GM21423 (cell line): ENCODE data around the gene CCN6.

Experiments
- ATAC-seq: cut with Tn5 transposase; IDR thresholded peaks from one replicate; pipeline ENCODE4 v1.9.1; 2021; ENCODE audit warnings: mild to moderate bottlenecking, moderate library complexity; ENCODE audit not compliant: unreplicated experiment

Gene CCN6

DNA sequence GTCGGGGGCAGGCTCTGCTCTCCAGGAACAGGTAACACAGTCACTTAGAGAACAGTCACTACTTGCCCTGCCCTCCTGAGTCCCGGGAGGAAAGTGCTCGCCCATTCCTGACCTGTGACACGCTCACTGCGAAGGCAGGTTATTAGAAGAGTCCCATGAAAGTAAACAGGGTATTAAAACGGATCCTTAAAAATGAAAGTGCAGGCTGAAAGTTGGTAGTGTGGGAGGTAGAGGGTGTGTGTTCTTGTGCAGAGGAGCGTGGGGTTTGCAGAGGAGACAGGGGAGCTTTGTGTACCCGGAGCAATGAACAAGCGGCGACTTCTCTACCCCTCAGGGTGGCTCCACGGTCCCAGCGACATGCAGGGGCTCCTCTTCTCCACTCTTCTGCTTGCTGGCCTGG, at the start of gene CCN6:
Gene CCN6 (plus strand): TSS at position 104 of the 400 bp plus-strand sequence. CDS start 254 bp downstream, at position 358.
- ATAC-seq, result no peak

DNA sequence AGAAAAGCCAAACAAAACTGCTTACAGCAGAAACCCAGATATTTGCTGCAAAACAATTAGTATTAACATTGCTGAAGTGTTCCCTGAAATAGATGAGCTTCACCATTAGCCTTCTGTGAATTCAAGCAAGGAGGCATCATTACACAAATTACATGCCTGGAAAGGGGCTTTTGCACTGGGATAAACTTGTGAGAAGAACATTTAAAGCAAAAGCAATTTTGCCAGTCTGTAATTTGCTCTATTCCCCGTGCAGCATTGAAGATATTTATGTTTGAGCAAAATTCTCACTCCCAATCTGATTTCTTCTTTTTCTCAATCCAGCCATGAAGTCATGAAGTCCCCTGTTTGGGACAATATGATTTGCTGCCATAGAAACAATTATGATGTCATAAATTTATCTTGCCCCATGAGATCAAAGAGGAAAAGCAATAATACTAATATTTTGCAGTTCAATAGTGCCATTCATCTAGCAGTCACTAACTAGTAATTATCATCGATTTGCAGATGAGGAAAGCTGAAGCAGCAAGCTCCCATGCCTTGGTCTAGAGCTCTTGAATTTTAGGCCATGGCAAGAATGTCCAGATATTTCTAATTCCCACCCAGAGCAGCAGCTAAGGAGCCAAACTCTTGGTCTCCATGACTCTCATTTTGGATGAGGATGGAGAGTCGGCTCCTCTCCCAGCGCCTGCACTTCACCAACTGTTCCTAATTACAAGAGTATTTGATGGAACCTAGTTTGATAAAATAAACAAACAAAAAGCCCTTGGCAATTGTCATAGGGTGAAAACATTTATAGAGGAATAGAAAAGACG, 49.5 kb upstream of the CCN6 start:
- ATAC-seq, result no peak

DNA sequence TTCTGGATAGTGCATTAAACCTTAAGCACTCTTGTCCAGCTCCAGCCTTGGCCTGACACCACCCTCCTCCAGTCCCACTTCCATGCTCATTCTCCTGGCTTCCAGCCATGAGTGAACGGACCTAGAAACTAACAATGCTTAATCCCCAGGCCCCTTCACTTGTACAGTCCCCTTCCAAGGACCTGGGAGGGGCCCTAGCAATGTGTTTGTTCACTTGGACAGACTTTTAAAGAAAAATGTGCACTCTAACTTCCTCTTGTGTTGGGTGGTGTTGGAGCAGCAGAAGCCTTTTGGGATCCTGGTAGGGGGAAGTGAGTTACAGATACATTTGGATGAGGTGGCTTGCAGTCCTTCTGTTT, 48.9 kb upstream of the CCN6 start:
- ATAC-seq, result no peak

DNA sequence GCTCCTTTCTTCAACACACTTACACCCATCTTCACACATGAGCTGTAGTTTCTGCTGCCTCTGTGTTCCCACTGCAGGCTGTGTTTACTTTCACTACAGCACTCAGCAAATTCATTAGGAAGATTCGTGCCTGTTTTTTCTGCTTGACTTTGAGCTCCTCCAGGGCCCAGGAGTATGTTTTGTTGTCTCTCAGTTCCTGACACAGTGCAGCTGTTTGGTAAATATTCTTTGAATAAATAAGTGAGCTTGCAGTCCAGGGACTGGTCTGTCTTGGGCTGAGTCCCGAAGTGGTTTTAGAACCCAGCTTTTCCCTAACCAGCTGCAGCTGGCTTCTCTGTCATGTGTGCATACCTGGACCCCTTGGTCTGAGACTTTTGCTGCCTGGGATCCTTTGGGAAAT, 46.6 kb upstream of the CCN6 start:
- no peak for ATAC-seq

DNA sequence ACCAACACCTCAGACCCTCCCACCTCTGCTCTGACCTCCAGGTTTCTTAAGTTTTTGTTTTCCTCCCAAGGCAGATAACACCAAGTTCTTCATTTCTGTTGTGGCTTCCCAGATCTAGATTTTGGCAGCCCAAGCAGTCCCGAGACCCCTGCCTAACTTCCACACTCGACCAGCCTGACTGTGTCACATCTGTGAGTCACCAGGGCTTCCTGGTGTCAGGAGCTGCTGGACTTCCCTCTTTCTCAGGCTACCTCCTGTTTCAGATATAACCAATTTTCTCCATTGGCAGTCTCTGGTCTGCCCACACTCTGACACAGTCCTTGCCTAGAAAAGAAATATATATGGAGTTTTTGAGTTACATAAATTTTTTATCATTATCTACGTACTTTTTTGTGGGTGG, 46.1 kb upstream of the CCN6 start:
- no peak for ATAC-seq

DNA sequence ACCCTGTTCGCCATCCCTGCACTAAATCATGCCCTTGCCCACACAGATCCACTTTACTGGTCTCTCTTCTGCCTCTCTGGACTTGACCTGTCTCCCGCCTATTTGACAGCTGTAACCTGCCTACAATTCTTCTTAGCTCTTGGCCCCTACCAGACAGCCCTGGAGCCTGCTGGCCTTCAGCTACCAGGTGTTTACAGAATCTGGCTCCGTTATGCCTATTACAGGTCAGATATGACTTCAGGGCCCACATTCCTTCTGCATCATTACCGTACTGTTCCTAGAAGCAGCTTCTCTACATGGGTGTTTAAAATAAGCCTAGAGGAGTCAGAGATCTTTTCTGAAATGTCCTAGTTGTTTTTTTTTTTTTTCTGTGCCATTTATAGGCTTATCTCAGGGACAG, 45.4 kb upstream of the CCN6 start:
- ATAC-seq, result no peak

DNA sequence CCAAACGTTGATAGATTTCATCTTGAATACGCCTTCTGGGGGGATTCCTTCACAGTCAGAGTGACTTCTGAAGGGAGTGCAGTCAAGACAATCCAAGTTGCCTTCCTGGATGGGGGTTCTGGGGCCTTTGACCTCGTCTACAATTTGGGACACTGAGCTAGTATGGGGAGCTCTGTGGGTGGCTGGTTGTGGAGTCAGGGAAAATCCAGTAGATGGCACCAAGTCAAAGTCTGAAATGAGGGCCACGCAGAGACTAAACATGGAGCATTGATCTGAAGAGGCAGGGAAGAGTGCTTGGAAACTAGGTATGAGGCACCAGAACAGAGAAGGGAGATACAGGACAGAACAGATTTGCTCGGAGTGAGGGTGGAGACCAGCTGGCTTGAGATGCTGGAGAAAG, 43.6 kb upstream of the CCN6 start:
- no peak for ATAC-seq

DNA sequence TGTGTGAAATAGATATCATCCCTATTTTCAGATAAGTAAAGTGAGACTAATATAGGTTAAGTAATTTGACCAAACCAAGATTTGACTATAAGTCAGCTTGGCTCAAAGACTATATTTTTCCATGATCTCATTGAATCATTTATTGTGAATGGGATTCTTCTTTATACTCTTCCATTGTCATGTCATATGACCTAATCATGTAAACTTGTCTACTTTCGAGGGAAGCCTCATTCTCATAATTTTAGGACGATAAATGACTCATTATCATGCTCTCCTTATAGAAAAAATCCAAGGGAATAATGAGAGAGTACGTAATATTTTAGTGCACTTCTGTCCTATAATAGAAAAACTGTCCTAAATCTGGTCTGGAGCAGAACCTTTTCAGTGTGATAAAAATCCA, 40.9 kb upstream of the CCN6 start:
- ATAC-seq, result no peak

DNA sequence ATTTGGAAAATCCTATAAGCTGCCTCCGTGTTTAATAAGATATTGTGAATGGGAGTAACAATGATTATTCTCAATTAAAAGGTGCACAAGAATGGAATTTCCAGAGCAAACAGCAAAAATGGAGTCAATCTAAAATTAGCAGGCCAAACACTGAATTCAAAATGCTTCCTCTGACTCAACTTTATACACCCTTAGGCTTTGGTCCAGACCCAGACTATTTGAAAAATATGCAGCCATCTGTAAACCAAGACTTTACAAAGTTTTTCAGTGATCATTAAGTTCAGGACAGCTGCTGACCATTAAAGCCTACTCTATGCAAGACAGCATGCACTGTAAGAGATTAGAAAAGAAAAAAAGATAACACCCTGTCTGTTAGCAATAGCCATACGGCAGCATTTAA, 39.4 kb upstream of the CCN6 start:
- no peak for ATAC-seq

DNA sequence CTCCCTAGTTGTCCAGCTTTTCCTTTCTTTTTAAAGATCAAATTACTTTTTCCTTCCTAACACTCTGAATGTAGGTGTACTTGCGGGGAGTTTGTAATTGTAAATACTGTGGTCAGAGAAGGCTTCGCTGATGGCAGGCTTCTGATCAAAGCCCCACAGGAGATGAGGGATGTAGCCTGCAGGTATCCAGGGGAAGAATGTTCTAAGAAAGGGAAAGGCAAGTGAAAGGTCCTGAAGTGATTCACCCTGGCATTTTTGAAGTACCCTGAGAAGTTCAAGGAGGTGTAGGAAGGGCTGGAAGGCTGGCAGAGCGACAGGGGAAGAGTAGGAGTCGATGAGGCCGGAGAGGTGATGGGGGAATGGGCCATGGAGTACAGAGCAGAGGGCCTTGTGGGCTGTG, 38.2 kb upstream of the CCN6 start:
- no peak for ATAC-seq

DNA sequence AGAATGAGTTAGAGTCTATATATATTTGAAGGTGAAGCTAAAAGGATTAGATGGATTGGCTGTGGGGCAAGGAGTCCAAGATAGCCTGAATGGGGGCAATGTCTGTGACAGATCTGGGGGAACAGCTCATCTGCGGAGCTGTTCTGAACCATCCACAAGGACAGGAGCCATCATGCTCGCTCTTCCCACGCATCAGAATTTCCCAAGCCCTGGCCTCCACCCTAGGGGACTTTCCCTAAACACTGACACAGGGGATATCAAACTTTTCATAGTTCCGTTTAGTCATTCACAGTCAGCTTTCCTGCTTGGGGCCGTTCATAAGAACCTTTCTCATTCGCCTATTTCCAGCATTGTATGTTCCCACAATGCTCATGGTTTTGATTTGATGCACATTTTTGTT, 37.6 kb upstream of the CCN6 start:
- no peak for ATAC-seq

DNA sequence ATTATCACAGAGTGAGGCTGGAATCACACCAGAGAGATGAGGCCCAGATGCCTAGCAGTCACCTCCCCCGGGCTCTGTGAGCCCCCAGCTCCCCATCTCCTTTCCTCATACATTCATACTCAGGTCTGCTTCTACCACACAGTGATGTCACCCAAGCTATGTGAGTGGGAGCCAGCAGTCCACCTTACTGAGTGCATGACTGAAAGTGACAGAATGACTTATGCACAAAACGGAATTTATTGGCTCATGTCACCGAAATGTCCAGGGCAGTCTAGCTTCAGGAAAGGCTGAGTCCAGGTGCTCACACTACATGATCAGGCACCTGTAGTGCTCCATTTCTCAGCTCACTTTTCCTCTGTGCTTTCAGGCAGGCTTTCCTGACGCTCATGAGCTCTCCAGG, 36.7 kb upstream of the CCN6 start:
- ATAC-seq, result no peak

DNA sequence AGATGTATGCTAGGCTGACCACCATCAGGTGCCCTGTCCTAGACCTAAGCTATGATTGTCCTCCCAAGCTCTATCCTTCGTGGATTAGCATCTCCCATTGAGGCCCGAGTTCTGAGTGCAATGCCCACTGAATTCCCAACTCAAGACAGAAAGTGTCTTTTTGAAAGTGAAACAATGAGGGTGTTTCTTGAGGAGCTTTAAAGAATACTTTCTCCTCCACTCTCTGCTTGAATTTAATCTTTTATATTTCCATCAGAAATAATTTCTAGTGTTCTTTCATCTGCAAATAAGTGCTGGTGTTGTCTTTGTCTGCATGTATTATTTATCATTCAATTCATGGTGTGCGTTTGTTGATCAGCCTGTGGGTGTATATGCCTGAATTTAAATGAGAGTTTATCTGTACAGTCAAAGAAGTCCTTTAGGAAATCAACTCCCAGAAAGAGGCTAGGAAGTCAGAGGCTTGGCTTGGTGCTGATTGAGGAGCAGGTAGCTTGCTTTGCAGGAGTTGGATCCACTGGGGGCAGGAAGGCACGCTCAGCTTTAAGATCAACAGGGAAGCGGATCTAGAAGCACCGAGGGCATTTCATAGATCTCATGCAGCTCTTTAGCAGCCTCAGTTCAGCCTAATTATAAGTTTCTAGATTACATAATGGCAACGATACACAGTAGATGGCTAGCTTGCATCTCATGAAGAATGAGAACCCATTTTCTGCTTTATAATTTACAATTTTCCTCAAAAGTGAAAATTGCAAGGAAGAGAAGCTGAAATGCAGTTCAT, 36.0 kb upstream of the CCN6 start:
- ATAC-seq, result no peak

DNA sequence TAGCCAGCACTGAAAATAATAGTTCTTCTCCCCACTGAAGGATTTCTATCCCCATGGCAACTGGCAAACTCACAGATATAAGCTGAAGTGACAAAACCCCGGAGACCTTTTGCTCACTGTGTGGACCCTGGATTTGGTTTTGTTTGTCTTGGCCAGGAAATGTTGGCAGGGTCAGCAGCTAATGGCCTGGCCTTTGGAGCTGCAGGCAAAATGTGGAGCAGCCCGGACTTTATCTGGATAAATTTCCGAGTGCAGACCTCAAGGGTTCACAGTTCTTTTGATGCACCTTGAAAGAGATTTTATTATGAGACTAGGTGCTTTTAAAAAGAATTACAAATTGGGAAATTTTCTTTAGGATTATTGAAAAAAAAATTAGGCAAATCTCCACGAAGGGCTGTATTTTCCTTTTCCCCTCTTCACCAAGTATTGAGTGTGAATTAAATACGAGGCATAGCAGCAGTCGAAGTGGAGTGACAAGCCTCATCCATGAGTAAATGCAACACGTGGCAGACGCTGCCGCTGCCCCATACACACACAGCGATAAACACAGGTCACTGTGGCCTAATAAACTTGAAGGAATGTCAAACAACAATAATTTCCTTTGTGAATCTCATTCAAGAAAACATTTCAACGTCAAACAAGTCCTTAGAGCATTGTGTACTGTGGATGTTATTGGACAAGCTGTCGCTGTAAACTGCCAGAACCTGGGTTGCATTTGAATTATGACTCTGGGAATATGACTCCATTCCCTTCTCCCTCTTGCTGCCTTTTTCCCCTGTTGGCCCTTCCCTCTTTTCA, 35.1 kb upstream of the CCN6 start:
- no peak for ATAC-seq

DNA sequence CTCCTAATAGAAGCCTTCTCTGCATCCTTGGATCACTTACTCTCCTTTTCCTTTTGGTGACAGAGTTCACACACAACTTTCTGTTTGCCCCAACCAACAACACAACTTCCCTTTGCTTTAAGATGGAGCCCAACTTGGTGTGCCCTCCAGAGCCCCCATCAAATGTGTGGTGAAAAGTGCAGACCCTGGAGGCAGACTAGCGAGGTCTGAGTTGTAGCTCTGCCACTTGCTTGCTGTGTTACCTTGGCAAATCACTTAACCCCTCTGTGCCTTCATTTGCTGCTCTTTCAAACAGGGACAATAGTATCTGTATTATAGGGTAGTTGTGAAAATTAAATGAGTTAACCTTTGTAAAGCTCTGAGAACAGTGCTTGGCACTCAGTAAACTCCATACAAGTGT, 34.3 kb upstream of the CCN6 start:
- ATAC-seq, result no peak

DNA sequence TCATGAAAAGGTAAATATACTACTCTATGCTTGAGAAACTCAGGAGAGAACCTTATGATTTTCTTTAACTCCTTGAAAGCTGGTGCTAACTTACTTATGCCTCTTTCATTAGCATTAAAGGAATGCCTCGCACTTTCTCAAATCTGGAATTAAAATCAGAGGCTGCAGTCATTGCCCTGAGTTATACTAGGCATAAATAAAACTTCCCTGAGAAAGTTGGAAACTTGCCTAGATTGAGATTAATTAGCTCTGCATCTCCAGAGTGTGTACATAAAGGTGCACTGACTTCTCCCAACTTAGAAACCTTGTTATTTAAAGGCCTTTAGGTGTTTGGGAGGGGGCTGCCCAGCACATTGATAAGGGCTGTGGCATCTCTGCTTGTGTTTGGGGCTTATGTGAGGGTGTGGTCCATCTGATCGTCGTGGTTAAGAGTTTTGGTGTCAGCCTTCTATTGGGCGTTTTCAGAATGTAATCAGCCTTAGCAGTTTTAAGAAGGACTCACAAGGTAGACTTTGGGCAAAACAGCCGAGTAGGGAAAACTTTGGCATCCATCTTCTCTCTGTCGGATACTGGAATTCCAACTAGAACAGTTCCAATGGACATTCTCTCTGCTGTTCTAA, 32.1 kb upstream of the CCN6 start:
- ATAC-seq, result no peak

DNA sequence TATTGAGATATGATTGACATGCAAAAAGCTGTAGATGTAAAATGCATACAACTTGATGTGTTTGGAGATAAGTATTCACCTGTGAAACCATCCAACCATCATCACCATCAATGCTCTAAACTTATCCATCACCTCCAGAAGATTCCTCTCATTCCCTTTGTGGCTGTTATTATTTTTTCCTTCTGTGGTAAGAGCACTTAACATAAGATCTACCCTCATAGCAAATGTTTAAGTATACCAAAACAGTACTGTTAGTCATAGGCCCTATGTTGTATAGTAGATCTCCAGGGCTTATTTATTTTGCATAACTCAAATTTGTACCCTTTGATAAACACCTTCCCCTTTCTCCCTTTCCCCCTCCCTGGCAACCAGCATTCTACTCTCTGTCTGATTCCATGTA, 31.2 kb upstream of the CCN6 start:
- ATAC-seq, result no peak

DNA sequence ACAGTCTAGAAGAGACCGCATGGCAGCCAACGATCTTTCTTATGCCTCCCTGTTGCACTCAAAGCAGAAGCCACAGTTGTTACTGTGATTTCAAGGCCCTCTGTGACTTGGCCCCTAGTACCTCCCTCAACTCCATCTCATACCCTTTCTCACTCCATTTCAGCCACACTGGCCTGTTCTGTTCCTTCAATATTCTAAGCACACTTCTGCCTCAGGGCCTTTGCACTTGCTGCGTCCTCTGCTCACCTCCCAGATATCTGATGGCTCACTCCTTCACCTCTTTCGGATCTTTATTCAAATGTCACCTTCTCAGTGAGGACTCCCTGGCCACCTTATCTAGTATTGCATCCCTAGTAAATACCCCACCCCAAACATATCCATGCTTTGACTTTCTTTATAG, 29.4 kb upstream of the CCN6 start:
- ATAC-seq, result no peak

DNA sequence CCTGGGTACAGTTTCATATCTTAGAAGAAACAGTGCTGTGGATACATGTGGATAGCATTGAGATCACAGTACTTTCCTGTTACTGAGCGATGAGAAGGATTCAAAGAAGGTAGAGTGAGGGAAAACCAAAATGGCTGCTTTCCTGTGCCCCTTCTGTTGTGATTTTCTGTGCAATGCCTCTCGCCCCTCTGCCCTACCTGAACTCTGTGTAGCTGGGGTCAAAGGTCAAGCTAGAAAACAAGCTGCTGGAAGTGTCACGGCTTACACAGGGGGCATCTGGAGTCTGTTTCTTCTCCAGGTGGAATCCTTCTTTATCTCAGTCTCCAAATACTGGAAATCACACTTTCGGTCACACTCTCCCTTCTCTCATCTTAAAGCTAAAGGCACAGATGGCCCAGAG, 27.0 kb upstream of the CCN6 start:
- ATAC-seq, result no peak

DNA sequence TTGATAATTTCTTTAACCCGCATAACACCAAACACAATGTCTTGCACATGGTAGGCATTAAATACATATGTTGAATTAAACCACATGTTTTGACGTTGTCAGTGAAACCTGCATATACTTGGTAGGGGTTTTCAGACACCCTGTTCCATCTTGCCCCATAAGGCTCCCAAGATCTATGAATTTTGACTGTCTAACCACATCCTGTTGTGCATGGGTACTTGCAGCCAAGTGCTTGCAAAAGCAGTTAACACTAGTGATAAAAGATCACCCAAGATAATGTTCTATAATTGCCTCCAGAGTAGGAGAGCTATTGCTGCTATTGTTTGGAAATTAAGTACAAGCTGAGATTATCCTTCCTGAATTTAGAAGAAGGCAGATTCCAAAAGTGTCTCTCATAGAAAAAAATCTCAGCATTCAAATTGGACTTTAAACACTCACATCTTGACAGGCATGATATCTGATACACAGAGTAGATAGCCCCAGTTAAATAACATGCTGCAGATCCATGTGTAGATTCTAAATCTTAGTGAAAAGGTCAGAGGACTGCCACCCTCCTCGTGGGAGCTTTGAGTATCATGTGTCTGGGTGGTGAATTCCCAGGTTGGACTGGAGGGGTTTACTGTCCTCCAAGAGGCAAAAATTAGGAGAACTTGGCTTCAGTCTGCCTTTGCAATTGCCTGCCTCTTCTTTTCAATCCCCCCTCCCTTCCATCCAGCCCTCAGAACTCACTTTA, 25.8 kb upstream of the CCN6 start:
- peak; percentile 56 for ATAC-seq
